Mesothelial cell of epicardium (in vitro differentiated cells): ENCODE data around the gene KCNH5. TPM values are rescaled to one million over a fixed set of nuclear protein-coding genes. Genes with fewer than 3 reads are reported as not detected.
"Not testable (repeated sequence)": the region's sequence is repeated elsewhere in the genome, so short reads cannot be mapped to it uniquely, and the experiment has no call there.

Experiments
- DNase-seq, 2 experiments: peaks; one replicate each; pipeline ENCODE4 v3.0.0; 2021; ENCODE audit warnings: low spot score in 2 of 2; ENCODE audit not compliant: unreplicated experiment in 2 of 2
- H3K27ac Mint-ChIP-seq: 2 replicates; pipeline ENCODE4 v1.8.0; 2021; ENCODE audit warnings: mixed read lengths
- H3K27me3 Mint-ChIP-seq: 2 replicates; pipeline ENCODE4 v1.8.0; 2021; ENCODE audit warnings: low read depth, mixed read lengths
- H3K36me3 Mint-ChIP-seq: 2 replicates; pipeline ENCODE4 v1.8.0; 2021; ENCODE audit warnings: mixed read lengths
- H3K4me1 Mint-ChIP-seq: 2 replicates; pipeline ENCODE4 v1.8.0; 2021; ENCODE audit warnings: mixed read lengths
- H3K4me3 Mint-ChIP-seq: 2 replicates; pipeline ENCODE4 v1.8.0; 2021; ENCODE audit warnings: mild to moderate bottlenecking, moderate library complexity, mixed read lengths
- H3K9me3 Mint-ChIP-seq: 2 replicates; pipeline ENCODE4 v1.8.0; 2021; ENCODE audit warnings: mixed read lengths
- total RNA-seq: library from RNA; stranded (reverse); gene quantifications from 3 replicates; pipeline ENCODE4 v1.2.1, GENCODE V29; 2021
- TF ChIP-seq, protein P1 (sequence below): fragments of 200-600 bp; sonication (generic); IDR thresholded peaks from one replicate; pipeline ENCODE4 v1.5.0; 2021; ENCODE audit warnings: antibody characterized with exemption; ENCODE audit not compliant: unreplicated experiment

The KCNH5 gene
- total RNA-seq, 1 donor from 2014 or later: 2.5 TPM

DNA sequence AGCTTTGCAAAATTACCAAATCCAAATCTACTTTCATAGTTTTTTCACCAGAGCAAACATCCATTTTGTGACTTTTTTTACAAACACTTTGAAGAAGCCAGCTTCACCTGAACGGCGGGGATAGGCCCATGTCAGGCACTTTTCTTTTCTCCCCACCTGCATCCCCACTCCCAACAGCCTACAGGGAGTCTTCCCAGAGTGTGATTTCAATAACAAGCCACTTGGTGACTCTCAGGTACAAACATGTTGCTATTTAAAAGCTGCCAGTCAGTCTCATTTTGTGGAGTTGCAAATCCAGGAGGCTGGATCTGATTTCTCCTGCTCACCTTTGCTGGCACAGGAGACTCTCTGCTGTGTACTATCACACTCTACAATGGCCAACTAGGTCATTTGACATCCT, 285.5 kb downstream of the KCNH5 start:
- Mint-ChIP-seq H3K27ac (no peak overlapping the region), H3K36me3 (peaks cover 3% of the 10 kb centered on the region), H3K9me3 (peaks cover 26% of the 10 kb centered on the region), H3K4me3 (no peak overlapping the region), H3K27me3 (no peaks in the 10 kb centered on the region), H3K4me1 (no peaks in the 10 kb centered on the region)
- TF ChIP-seq, protein P1, sequence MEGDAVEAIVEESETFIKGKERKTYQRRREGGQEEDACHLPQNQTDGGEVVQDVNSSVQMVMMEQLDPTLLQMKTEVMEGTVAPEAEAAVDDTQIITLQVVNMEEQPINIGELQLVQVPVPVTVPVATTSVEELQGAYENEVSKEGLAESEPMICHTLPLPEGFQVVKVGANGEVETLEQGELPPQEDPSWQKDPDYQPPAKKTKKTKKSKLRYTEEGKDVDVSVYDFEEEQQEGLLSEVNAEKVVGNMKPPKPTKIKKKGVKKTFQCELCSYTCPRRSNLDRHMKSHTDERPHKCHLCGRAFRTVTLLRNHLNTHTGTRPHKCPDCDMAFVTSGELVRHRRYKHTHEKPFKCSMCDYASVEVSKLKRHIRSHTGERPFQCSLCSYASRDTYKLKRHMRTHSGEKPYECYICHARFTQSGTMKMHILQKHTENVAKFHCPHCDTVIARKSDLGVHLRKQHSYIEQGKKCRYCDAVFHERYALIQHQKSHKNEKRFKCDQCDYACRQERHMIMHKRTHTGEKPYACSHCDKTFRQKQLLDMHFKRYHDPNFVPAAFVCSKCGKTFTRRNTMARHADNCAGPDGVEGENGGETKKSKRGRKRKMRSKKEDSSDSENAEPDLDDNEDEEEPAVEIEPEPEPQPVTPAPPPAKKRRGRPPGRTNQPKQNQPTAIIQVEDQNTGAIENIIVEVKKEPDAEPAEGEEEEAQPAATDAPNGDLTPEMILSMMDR: no peak
- DNase-seq: no peak

DNA sequence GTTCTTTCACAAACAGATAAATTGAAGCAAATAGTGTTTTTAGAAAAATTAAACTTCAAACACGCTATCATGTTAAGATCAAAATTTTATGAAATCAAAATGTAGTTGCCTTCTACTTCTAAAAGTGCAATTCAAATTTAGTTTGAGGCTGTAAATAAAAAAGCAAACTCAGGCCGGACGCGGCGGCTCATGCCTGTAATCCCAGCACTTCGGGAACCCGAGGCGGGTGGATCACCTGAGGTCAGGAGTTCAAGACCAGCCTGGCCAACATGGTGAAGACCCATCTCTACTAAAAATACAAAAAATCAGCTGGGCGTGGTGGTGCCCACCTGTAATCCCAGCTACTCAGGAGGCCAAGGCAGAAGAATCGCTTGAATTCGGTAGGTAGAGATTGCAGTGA, 298.4 kb downstream of the KCNH5 start:
- H3K27ac Mint-ChIP-seq, H3K27me3 Mint-ChIP-seq, H3K36me3 Mint-ChIP-seq, H3K4me3 Mint-ChIP-seq, DNase-seq, H3K4me1 Mint-ChIP-seq, H3K9me3 Mint-ChIP-seq: not testable (repeated sequence)

DNA sequence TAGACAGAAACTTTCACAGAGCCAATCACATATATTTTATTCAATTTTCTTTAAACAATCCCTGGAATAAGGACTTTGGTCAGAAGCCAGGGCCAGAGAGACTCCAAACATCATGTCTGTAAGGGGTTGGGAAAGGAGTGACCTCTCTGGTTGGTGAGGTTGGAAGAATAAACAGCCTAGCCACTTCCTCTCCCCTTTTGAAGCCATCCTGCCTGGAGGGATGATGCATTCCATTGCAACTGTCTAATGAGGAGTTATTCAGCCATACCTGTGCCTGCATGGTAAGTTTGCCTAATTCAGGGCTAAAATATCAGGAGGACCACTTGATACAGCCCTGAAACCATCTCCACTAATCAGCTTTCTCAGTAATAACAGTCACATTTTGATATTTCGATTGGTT, 299.8 kb downstream of the KCNH5 start:
- H3K4me1 Mint-ChIP-seq: peaks cover 5% of the 10 kb centered on the region
- H3K9me3 Mint-ChIP-seq: no peaks in the 10 kb centered on the region
- H3K4me3 Mint-ChIP-seq: no peak overlapping the region
- no peak for DNase-seq
- H3K27ac Mint-ChIP-seq: no peak overlapping the region
- H3K27me3 Mint-ChIP-seq: no peaks in the 10 kb centered on the region
- H3K36me3 Mint-ChIP-seq: no peaks in the 10 kb centered on the region
- TF ChIP-seq, protein P1: no peak

DNA sequence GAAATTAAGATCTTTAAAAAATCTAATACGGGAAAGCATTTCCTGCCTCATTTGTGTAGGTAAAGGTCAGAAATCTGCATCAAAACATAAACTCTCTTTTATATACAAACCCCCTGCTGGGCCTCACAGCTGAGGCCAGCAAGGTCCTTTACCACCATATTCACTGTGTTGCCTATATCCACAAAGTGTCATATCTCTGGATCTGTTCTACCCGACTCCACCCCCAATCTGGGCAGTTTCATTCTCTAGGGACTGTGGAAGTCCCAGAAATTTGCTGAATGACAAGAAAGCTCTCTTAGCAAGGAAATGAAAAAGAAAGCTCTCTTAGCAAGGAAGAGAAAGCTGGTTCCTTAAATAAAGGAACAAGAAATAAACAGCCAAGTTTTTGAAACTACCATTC, 301.7 kb downstream of the KCNH5 start:
- Mint-ChIP-seq H3K27ac (no peak overlapping the region), H3K36me3 (no peaks in the 10 kb centered on the region), H3K4me1 (peaks cover 7% of the 10 kb centered on the region)

DNA sequence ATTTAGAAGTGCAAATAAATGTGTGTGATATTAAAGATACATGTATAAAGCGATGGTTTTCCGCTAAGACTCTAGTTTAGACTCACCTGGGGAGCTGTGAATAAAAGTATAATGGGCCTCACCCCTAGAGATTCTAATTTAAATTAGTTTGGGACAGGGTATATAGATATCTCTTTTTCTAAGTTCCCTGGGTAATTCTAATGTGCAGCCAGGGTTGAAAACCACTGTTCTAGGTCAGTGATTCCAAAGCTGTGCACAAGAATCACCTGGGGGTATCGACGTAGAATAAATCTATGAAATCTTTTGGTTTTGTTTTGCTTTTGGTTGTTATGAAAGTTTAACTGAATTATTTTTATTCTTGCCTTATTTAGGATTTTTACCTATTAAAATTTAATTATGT, 302.1 kb downstream of the KCNH5 start:
- H3K27ac Mint-ChIP-seq: no peak overlapping the region
- no peak for DNase-seq
- no peaks in the 10 kb centered on the region for H3K36me3 Mint-ChIP-seq
- H3K27me3 Mint-ChIP-seq: no peaks in the 10 kb centered on the region
- peaks cover 5% of the 10 kb centered on the region for H3K9me3 Mint-ChIP-seq
- no peak overlapping the region for H3K4me3 Mint-ChIP-seq
- TF ChIP-seq, protein P1: no peak
- peaks cover 7% of the 10 kb centered on the region for H3K4me1 Mint-ChIP-seq

More for the DNA sequence above, 301.7 kb downstream of the KCNH5 start:
- TF ChIP-seq, protein P1: no peak
- no peak for DNase-seq
- Mint-ChIP-seq H3K4me3 (no peak overlapping the region), H3K27me3 (no peaks in the 10 kb centered on the region), H3K9me3 (peaks cover 4% of the 10 kb centered on the region)

DNA sequence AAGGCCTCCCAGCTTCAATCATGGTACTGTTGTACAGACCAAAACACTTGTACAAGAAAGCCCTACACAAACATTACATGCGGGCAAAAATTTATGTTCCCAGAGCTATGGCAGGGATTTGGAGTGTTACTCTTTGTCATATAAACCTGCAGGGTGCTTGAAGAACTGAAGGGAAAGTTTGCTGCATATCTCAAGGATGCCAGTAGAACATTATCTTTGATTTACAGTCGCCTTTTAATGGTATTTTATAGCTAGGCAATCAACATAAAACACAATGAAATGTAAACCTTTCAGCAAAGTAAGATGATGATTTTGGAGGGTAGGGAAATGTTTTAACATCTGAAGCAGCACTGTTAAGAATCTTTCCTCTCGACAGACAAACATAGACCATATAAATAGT, 305.6 kb downstream of the KCNH5 start:
- Mint-ChIP-seq H3K36me3 (no peaks in the 10 kb centered on the region), H3K4me3 (no peak overlapping the region), H3K4me1 (peaks cover 7% of the 10 kb centered on the region), H3K27ac (no peak overlapping the region), H3K27me3 (no peaks in the 10 kb centered on the region), H3K9me3 (peaks cover 28% of the 10 kb centered on the region)
- no peak for DNase-seq
- TF ChIP-seq, protein P1: no peak
